ENCODE results near the gene PRKAR2B.

DNA sequence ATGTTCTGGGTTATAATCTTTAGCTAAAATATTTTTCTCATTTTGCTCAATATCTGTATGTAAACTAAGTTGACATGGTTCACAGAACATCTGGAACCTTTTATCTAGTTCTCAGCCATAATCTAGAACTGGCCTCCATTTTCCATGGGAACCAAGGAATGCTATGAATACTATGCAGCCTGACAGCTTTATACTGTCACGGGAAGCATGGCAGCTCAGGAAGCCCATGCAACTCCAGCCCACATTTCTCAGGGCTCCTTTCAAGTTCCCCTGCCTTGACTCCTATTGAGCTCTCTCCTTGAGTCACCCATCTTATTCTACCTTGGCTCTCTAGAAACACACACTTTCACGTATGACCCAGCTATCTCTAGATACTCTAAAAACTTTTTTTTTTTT lies 36.6 kb upstream of the PRKAR2B start:
- TF ChIP-seq GATA2 (IDR thresholded peaks at IDR 0.05; ENCODE audit: low read depth, low read length): no peak
- no peak for TF ChIP-seq GATA3 (IDR thresholded peaks at IDR 0.05; ENCODE audit: low read depth, low read length)

Data from SH-SY5Y (cell line).